A375 (cell line): ENCODE results near the gene CRELD2. TPM values are rescaled to one million over a fixed set of nuclear protein-coding genes. Genes with fewer than 3 reads are reported as not detected.

Experiments
- small RNA-seq: library from RNA; depleted of rRNA; stranded (forward); fragments of <200 nt; gene quantifications from one replicate; pipeline ENCODE3, GENCODE V24; 2014
- total RNA-seq: library from RNA; depleted of rRNA; stranded (reverse); fragments of >200 nt; shearing (Covaris generic); gene quantifications from 2 replicates; pipeline ENCODE4 v1.2.3, GENCODE V29; 2014; rRNA removed

CRELD2 gene, protein sequence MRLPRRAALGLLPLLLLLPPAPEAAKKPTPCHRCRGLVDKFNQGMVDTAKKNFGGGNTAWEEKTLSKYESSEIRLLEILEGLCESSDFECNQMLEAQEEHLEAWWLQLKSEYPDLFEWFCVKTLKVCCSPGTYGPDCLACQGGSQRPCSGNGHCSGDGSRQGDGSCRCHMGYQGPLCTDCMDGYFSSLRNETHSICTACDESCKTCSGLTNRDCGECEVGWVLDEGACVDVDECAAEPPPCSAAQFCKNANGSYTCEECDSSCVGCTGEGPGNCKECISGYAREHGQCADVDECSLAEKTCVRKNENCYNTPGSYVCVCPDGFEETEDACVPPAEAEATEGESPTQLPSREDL
- 38.8 and 42.4 TPM in 2 replicates for total RNA-seq

DNA sequence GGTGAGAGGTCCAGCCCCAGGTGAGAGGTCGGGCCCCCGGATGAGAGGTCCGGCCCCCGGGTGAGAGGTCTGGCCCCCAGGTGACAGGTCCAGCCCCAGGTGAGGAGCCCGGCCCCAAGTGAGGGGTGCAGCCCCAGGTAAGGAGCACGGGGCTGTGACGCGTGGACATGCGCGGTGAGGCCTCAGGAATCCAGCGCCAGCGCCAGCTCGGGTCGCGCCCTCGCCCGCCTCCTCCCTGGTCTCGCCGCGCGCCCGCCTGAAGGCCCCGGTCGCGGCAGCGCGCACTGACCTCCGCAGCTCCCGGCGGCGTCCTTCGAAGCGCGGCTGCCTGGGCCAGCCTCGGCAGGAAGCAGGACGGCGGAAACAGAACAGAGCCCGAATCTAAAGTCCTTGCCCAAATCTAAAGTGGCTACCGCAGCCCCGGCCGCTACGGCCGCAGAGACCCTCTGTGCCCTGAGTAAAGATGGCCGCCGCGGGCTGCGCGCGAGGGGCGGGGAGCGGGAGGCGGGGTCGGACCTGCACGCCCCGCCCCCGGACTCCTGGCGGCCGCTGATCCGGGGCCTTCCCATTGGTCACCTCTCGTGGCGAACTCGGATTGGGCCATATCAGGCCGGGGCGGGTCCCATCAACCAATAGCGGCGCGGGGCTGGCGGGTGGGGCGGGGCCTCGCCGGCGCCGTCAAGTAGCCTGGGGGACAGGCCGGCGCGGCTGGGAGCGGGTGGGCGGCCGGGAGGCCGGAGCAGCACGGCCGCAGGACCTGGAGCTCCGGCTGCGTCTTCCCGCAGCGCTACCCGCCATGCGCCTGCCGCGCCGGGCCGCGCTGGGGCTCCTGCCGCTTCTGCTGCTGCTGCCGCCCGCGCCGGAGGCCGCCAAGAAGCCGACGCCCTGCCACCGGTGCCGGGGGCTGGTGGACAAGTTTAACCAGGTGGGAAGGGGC lies at the start of gene CRELD2, which contains the start of gene ALG12:
Gene CRELD2 (plus strand): TSS at position 661 of the 937 bp plus-strand sequence. CDS start 136 bp downstream, at position 797.
Gene ALG12 (minus strand): TSS at position 465 of the 937 bp plus-strand sequence. CDS start 4,673 bp downstream, outside the sequence.

DNA sequence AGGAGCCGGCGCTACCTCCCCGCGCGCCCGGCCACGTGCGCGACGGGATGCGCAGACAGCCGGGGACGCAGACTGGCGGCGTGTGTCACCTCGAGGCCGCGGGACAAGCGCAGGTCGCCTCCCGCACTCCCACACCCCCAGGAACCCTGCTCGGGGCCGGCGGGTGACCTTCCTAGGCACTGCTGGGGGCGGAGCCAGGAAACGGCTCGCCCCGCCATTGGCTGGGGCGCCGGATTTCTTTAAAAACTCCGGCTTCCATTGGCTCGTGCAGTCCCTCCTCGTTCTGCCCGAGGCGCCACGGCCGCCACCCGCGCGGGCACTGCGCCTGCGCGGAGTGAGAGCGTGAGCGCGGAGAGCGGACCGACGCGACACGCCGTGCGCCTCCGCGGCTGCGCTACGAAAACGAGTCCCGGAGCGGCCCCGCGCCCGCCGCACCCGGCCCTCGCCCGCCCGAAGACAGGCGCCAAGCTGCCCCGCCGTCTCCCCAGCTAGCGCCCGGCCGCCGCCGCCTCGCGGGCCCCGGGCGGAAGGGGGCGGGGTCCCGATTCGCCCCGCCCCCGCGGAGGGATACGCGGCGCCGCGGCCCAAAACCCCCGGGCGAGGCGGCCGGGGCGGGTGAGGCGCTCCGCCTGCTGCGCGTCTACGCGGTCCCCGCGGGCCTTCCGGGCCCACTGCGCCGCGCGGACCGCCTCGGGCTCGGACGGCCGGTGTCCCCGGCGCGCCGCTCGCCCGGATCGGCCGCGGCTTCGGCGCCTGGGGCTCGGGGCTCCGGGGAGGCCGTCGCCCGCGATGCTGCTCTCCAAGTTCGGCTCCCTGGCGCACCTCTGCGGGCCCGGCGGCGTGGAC lies 41.9 kb downstream of the CRELD2 start, which contains the start of gene PIM3:
Gene PIM3 (plus strand): TSS at position 614 of the 846 bp plus-strand sequence. CDS start 176 bp downstream, at position 790.

Small RNAs within 50 kb of the gene (small RNA-seq; reads per million reads assigned to genes)
- gene MIR6821: not detected

Other genes starting within 250 kb of the CRELD2 start
- gene BRD1, start 90.8 kb upstream of the CRELD2 start, total RNA-seq: 22.0 and 41.4 TPM in 2 replicates
- 9.1 and 11.4 TPM in 2 replicates for gene ZBED4, start 64.8 kb upstream of the CRELD2 start, total RNA-seq
- gene ALG12, start 196 bp upstream of the CRELD2 start, total RNA-seq: 8.4 and 10.4 TPM in 2 replicates
- gene PIM3, start 42.1 kb downstream of the CRELD2 start, total RNA-seq: 74.1 and 74.3 TPM in 2 replicates
- gene IL17REL, start 94.1 kb downstream of the CRELD2 start, total RNA-seq: not detected in 2 replicates
- gene TTLL8, start 139.7 kb downstream of the CRELD2 start, total RNA-seq: not detected in 2 replicates
- 0.04 and 0.34 TPM in 2 replicates for gene MLC1, start 166.8 kb downstream of the CRELD2 start, total RNA-seq
- gene MOV10L1, start 171.4 kb downstream of the CRELD2 start, total RNA-seq: 0.11 TPM in 1 of 2 replicates, not detected in the other